B cell (primary cell): ENCODE measurements around the gene CTCFL. TPM values are rescaled to one million over a fixed set of nuclear protein-coding genes. Genes with fewer than 3 reads are reported as not detected.

ENCODE experiments used
- ATAC-seq: fragments of 200-7000 bp; cut with Tn5 transposase; one replicate; pipeline ENCODE4 v1.10.0; 2021; ENCODE audit warnings: low read depth, mild to moderate bottlenecking, moderate number of reproducible peaks, moderate library complexity
- CTCF ChIA-PET: fragments of 350-600 bp; sonication (Branson Sonifier 250); formaldehyde crosslinking; loops from one replicate; lab custom pipeline; 2021; ENCODE audit warnings: antibody characterized with exemption, inconsistent platforms; lab: Charles Lee
- POLR2A ChIA-PET: fragments of 350-600 bp; sonication (Branson Sonifier 250); formaldehyde crosslinking; loops from one replicate; lab custom pipeline; 2021; ENCODE audit warnings: antibody characterized with exemption; lab: Charles Lee
- DNase-seq: peaks from one replicate; pipeline ENCODE4 v3.0.0; 2013
- H2AFZ ChIP-seq: 2 replicates; pipeline ENCODE4 v1.6.1; 2012; ENCODE audit warnings: mild to moderate bottlenecking, low read depth, low read length; ENCODE audit not compliant: insufficient read depth, poor library complexity, severe bottlenecking
- H3K27ac ChIP-seq, 2 donors: 1 replicate in 1 of 2; 2 replicates in 1 of 2; pipeline ENCODE4 v1.5.1; 2012 to 2013; ENCODE audit warnings: low read length in 2 of 2, mild to moderate bottlenecking in 2 of 2, moderate library complexity in 1 of 2
- H3K27me3 ChIP-seq, 4 experiments: fragments of 200-600 bp in 1 of 4; sonication (generic) in 1 of 4; replicated peaks in 1 of 4; 1 replicate in 2 of 4; 2 replicates in 2 of 4; pipeline versions ENCODE4 v1.6.1 to v1.7.0; 2013 to 2016; ENCODE audit warnings: low read length in 3 of 4, mild to moderate bottlenecking in 2 of 4, mixed read lengths in 1 of 4, moderate library complexity in 1 of 4; ENCODE audit not compliant: insufficient read depth in 4 of 4, control insufficient read depth in 3 of 4; ENCODE audit errors: control extremely low read depth in 1 of 4
- H3K36me3 ChIP-seq, 2 experiments: replicated peaks in 1 of 2; 1 replicate in 1 of 2; 2 replicates in 1 of 2; pipeline versions ENCODE4 v1.6.1 to v1.7.1; 2013; ENCODE audit warnings: low read length in 1 of 2; ENCODE audit not compliant: insufficient read depth in 2 of 2, control insufficient read depth in 1 of 2; ENCODE audit errors: control extremely low read depth in 1 of 2, extremely low read depth in 1 of 2
- H3K4me1 ChIP-seq, 2 donors: fragments of 200-600 bp in 1 of 2; sonication (generic) in 1 of 2; 1 replicate in 1 of 2; 2 replicates in 1 of 2; pipeline versions ENCODE4 v1.5.1 to v1.6.1; 2013 to 2017; ENCODE audit warnings: low read length in 2 of 2; ENCODE audit not compliant: control insufficient read depth in 2 of 2, insufficient read depth in 2 of 2
- H3K4me2 ChIP-seq: replicated peaks from 2 replicates; pipeline ENCODE3; 2012; ENCODE audit warnings: mild to moderate bottlenecking, low read depth, low read length; ENCODE audit not compliant: poor library complexity, severe bottlenecking
- H3K4me3 ChIP-seq, 5 experiments: fragments of 200-600 bp in 1 of 5; sonication (generic) in 1 of 5; 1 replicate in 3 of 5; 2 replicates in 2 of 5; pipeline versions ENCODE4 v1.5.1 to v1.7.0; 2011 to 2016; ENCODE audit warnings: low read length in 4 of 5, mild to moderate bottlenecking in 4 of 5, low read depth in 2 of 5, control low read depth in 1 of 5, moderate library complexity in 1 of 5; ENCODE audit not compliant: insufficient read depth in 1 of 5; ENCODE audit errors: control extremely low read depth in 1 of 5, extremely low read depth in 1 of 5
- H3K79me2 ChIP-seq: fragments of 200-600 bp; sonication (generic); one replicate; pipeline ENCODE4 v1.6.0; 2016; ENCODE audit warnings: low read length; ENCODE audit not compliant: control insufficient read depth, insufficient read depth
- H3K9ac ChIP-seq: fragments of 200-600 bp; sonication (generic); 2 replicates; pipeline ENCODE4 v1.6.1; 2017; ENCODE audit warnings: mild to moderate bottlenecking, low read length, moderate library complexity
- H3K9me3 ChIP-seq, 3 donors: one replicate each; pipeline versions ENCODE4 v1.6.1 to v1.7.1; 2013; ENCODE audit warnings: low read length in 2 of 3; ENCODE audit not compliant: control insufficient read depth in 2 of 3, insufficient read depth in 1 of 3; ENCODE audit errors: control extremely low read depth in 1 of 3
- H4K20me1 ChIP-seq: 2 replicates; pipeline ENCODE4 v1.6.0; 2012; ENCODE audit warnings: mild to moderate bottlenecking, low read length; ENCODE audit not compliant: insufficient read depth, control insufficient read depth, poor library complexity, severe bottlenecking
- H3K27ac Mint-ChIP-seq: one replicate; pipeline ENCODE4 v1.8.0; 2021; ENCODE audit warnings: mixed read lengths
- H3K27me3 Mint-ChIP-seq: one replicate; pipeline ENCODE4 v1.8.0; 2021; ENCODE audit warnings: mixed read lengths
- H3K4me1 Mint-ChIP-seq: one replicate; pipeline ENCODE4 v1.8.0; 2021; ENCODE audit warnings: mixed read lengths
- H3K4me3 Mint-ChIP-seq: one replicate; pipeline ENCODE4 v1.8.0; 2021; ENCODE audit warnings: mixed read lengths
- H3K9me3 Mint-ChIP-seq: one replicate; pipeline ENCODE4 v1.8.0; 2022; ENCODE audit warnings: mixed read lengths; ENCODE audit not compliant: insufficient read depth
- CTCF ChIP-seq: fragments of 200-600 bp; IDR thresholded peaks from one replicate; pipeline ENCODE4 v1.8.0; 2022; ENCODE audit warnings: antibody characterized with exemption, mild to moderate bottlenecking
- EZH2 ChIP-seq: IDR thresholded peaks from 2 replicates; pipeline ENCODE4 v1.6.1; 2012; ENCODE audit warnings: borderline replicate concordance, low read depth, mild to moderate bottlenecking, moderate library complexity, low read length; ENCODE audit not compliant: insufficient read depth, poor library complexity, severe bottlenecking
- WGBS: methylation state at CpG from one replicate; pipeline ENCODE4 v1.1.5; 2013; ENCODE audit warnings: missing lambda C conversion rate; ENCODE audit not compliant: insufficient coverage; 5-methylcytosine and 5-hydroxymethylcytosine counted together
- intact Hi-C: fragments of 100-400 bp; cut with micrococcal nuclease; formaldehyde crosslinking; loops from one replicate; pipeline ENCODE4 v1.10.0; 2022
- polyA plus RNA-seq: library from polyadenylated mRNA; depleted of rRNA; stranded (reverse); fragments of >200 nt; gene quantifications from 2 replicates; pipeline ENCODE4 v1.2.3, GENCODE V29; 2012
- total RNA-seq, 2 donors: library from RNA; stranded (reverse); fragments of 120-200 nt in 1 of 2; gene quantifications; 1 replicate in 1 of 2; 2 replicates in 1 of 2; pipeline versions ENCODE4 v1.2.3 to v1.2.4, GENCODE V29; 2013 to 2022

CTCFL gene
- total and polyA plus RNA-seq, 2 donors (not counting 1 experiment from before 2014, with no cell fraction given) = not detected

- intact Hi-C loops = no loop called here
Measured at GRCh38 chr20:57567471-57568079, 42.6 kb upstream of the CTCFL start.

More at GRCh38 chr20:57567471-57568079, 42.6 kb upstream of the CTCFL start:
- Mint-ChIP-seq H3K9me3 (no peaks in the 10 kb centered on the region), H3K27me3 (peaks cover 45% of the 10 kb centered on the region), H3K27ac (no peak overlapping the region), H3K4me3 (no peak overlapping the region), H3K4me1 (no peaks in the 10 kb centered on the region)
- CTCF ChIA-PET = interaction anchor here (1.6 kb wide), 1 partner anchor 10 kb away, joined by 6 read pairs; no protein-coding TSS in a partner anchor
- H3K36me3 ChIP-seq = no peaks in the 10 kb centered on the region
- peaks cover 0 to 3% (median 1%) of the 10 kb centered on the region in 4 experiments for H3K27me3 ChIP-seq
- no peak for DNase-seq
- H3K4me3 ChIP-seq = no peak overlapping the region
- no peaks in the 10 kb centered on the region for H4K20me1 ChIP-seq
- no peaks in the 10 kb centered on the region for H3K79me2 ChIP-seq
- H3K9ac ChIP-seq = no peak overlapping the region
- TF ChIP-seq EZH2 (no peak), CTCF (no peak)
- no peak overlapping the region for H2AFZ ChIP-seq
- H3K9me3 ChIP-seq = no peaks in the 10 kb centered on the region
- ATAC-seq = no peak
- WGBS = 86% methylated on average over 8 of the region's 9 CpGs
- no peak overlapping the region for H3K27ac ChIP-seq
- POLR2A ChIA-PET = no interaction called here
- H3K4me1 ChIP-seq = no peaks in the 10 kb centered on the region
- H3K4me2 ChIP-seq = no peak overlapping the region
